HepG2 (cell line): Measurements from ENCODE around the gene BID.

Experiments used
- CREB1 ChIP-seq, 2 experiments: fragments of 450-650 bp in 1 of 2; IDR thresholded peaks; 2 replicates each; pipeline ENCODE4 v1.6.1; 2016 to 2017; ENCODE audit warnings: control low read depth in 1 of 2, mild to moderate bottlenecking in 1 of 2, missing compliant biosample characterization in 1 of 2, missing genetic modification characterization in 1 of 2
- CTCF ChIP-seq: sonication (generic); formaldehyde crosslinking; IDR thresholded peaks from 2 replicates; pipeline ENCODE4 v1.5.0; 2020; ENCODE audit warnings: mild to moderate bottlenecking, missing genetic modification reagents, moderate library complexity
- MIER2 ChIP-seq: IDR thresholded peaks from 2 replicates; pipeline ENCODE4 v1.6.1; 2016; ENCODE audit warnings: missing biosample characterization, missing genetic modification reagents
- NFE2 ChIP-seq: sonication (generic); formaldehyde crosslinking; IDR thresholded peaks from 2 replicates; pipeline ENCODE4 v1.4.0; 2020; ENCODE audit warnings: missing genetic modification reagents
- PAXIP1 ChIP-seq: sonication (generic); formaldehyde crosslinking; conservative IDR thresholded peaks from 2 replicates; pipeline ENCODE4 v1.4.0; 2020; ENCODE audit warnings: mild to moderate bottlenecking, missing genetic modification reagents, moderate library complexity
- RAD21 ChIP-seq: fragments of 450-650 bp; formaldehyde crosslinking; IDR thresholded peaks from 2 replicates; pipeline ENCODE4 v1.5.0; 2020; ENCODE audit warnings: mild to moderate bottlenecking
- RFX5 ChIP-seq: IDR thresholded peaks from 2 replicates; pipeline ENCODE4 v1.6.1; 2011; ENCODE audit warnings: low read depth, low read length, improper control_type of control experiment
- TP53 ChIP-seq: sonication (generic); formaldehyde crosslinking; conservative IDR thresholded peaks from 2 replicates; pipeline ENCODE4 v1.4.0; 2020; ENCODE audit warnings: missing genetic modification reagents
- ZBTB26 ChIP-seq: IDR thresholded peaks from 2 replicates; pipeline ENCODE4 v1.6.1; 2016; ENCODE audit warnings: missing compliant biosample characterization, missing genetic modification reagents, borderline replicate concordance
- TF ChIP-seq, protein P1 (sequence below): IDR thresholded peaks from 2 replicates; pipeline ENCODE4 v1.6.1; 2016; ENCODE audit warnings: mild to moderate bottlenecking
- TF ChIP-seq, protein P2 (sequence below): IDR thresholded peaks from 2 replicates; pipeline ENCODE4 v1.6.1; 2016
- TF ChIP-seq, protein P3 (sequence below): sonication (generic); formaldehyde crosslinking; IDR thresholded peaks from 2 replicates; pipeline ENCODE4 v1.4.0; 2020; ENCODE audit warnings: missing genetic modification reagents, low read depth, mild to moderate bottlenecking, borderline replicate concordance
- TF ChIP-seq, protein P4 (sequence below): IDR thresholded peaks from 2 replicates; pipeline ENCODE4 v1.6.1; 2016; ENCODE audit warnings: missing genetic modification reagents, missing compliant biosample characterization

- TF ChIP-seq ZBTB26 (CRISPR knock-in tag): no peak
- TF ChIP-seq CREB1 (IDR thresholded peaks at IDR 0.05): no peak
- no peak for TF ChIP-seq CREB1 (CRISPR knock-in tag; IDR thresholded peaks at IDR 0.05)
- no peak for TF ChIP-seq RAD21 (CRISPR knock-in tag)
- peak; percentile 38 for TF ChIP-seq CTCF (CRISPR knock-in tag)
- TF ChIP-seq MIER2 (CRISPR knock-in tag): no peak
- TF ChIP-seq, protein P1, sequence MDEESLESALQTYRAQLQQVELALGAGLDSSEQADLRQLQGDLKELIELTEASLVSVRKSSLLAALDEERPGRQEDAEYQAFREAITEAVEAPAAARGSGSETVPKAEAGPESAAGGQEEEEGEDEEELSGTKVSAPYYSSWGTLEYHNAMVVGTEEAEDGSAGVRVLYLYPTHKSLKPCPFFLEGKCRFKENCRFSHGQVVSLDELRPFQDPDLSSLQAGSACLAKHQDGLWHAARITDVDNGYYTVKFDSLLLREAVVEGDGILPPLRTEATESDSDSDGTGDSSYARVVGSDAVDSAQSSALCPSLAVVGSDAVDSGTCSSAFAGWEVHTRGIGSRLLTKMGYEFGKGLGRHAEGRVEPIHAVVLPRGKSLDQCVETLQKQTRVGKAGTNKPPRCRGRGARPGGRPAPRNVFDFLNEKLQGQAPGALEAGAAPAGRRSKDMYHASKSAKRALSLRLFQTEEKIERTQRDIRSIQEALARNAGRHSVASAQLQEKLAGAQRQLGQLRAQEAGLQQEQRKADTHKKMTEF (CRISPR knock-in tag): no peak
- no peak for TF ChIP-seq TP53
- no peak for TF ChIP-seq NFE2
- TF ChIP-seq, protein P2, sequence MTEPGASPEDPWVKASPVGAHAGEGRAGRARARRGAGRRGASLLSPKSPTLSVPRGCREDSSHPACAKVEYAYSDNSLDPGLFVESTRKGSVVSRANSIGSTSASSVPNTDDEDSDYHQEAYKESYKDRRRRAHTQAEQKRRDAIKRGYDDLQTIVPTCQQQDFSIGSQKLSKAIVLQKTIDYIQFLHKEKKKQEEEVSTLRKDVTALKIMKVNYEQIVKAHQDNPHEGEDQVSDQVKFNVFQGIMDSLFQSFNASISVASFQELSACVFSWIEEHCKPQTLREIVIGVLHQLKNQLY (CRISPR knock-in tag): no peak
- TF ChIP-seq, protein P3, sequence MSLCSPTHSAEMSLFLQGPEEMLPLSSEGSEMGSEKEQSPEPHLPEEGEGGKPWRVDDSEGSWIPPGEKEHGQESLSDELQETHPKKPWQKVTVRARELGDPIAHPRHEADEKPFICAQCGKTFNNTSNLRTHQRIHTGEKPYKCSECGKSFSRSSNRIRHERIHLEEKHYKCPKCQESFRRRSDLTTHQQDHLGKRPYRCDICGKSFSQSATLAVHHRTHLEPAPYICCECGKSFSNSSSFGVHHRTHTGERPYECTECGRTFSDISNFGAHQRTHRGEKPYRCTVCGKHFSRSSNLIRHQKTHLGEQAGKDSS: 0 out of 2 replicates have a peak, but pooled peaks have one; percentile 45
- TF ChIP-seq RFX5: no peak
- TF ChIP-seq, protein P4, sequence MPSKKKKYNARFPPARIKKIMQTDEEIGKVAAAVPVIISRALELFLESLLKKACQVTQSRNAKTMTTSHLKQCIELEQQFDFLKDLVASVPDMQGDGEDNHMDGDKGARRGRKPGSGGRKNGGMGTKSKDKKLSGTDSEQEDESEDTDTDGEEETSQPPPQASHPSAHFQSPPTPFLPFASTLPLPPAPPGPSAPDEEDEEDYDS (CRISPR knock-in tag): no peak
- no peak for TF ChIP-seq PAXIP1 (CRISPR knock-in tag)
These were observed 1.9 kb downstream of the BID start for GRCh38 chr22:17772249-17772957.
